K562 treated with DMSO at 1 percent for 12 hours (cell line): ENCODE data around the gene CCDC6. TPM values are rescaled to one million over a fixed set of nuclear protein-coding genes. Genes with fewer than 3 reads are reported as not detected.

Source experiments
- total RNA-seq: library from RNA; unstranded; fragments of 300-600 nt; gene quantifications from 2 replicates; pipeline ENCODE4 v1.2.3, GENCODE V29; 2022; ENCODE audit not compliant: insufficient read depth

CCDC6 gene
- total RNA-seq, result 4.3 and 18.0 TPM in 2 replicates

DNA sequence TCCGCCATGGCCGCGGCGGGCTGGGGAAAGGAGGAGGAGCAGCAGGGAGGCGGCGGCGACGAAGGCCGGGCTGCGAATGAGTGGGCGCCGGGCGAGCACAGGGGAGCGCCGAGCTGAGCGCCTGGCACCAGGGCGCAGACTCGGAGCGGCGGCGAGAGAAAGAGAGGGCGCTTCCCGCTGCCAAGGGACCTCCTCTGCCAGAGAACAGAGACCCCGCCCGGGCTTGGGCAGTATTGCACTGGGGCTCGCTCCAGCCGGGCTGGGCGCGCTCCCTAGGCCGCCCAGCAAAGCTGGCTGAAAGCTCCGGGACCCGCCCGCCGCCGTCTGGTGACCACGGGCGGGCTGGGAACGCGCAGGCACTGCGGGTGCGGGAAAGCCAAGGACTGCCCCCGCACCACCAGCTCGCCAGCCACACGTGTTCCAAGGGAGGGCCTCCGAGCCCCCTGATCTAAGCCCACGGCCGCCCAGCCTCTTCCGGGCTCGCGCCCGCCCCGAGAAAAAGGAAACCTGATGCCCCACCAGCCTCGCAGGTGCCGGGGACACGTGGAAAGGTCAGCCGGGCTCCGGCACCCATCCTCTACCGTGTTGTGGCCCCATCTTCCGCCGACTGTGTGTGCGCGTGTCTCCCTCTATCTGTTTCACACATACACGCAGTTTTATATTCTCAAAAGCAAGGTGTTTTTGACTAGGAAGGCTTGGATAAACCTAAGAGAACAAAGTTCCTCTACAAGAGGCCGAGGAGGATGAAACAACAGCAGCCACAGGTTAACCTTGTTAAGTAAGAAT lies at the start of gene CCDC6:
TSS of gene CCDC6 (minus strand) at position 140 of the 786 bp plus-strand sequence. CDS start at position 8, 132 bp downstream.

GRCh38 chr10:59753267-59753666 lies 153.1 kb downstream of the CCDC6 start, which contains the start of gene MRLN:
TSS of gene MRLN (minus strand) at chr10:59753455.

Other genes with a start within 250 kb of the CCDC6 start
- not detected in 2 replicates for gene SLC16A9, start 196.7 kb downstream of the CCDC6 start, total RNA-seq
- not detected in 2 replicates for gene MRLN, start 153.1 kb downstream of the CCDC6 start, total RNA-seq